Dermis lymphatic vessel endothelial cell (primary cell): ENCODE results near the gene PCDH20. TPM values are rescaled to one million over a fixed set of nuclear protein-coding genes. Genes with fewer than 3 reads are reported as not detected.

Source experiments
- total RNA-seq: library from RNA; depleted of rRNA; stranded (reverse); fragments of >200 nt; gene quantifications from 2 replicates; pipeline ENCODE4 v1.2.1, GENCODE V29; 2014

Gene PCDH20
- total RNA-seq: not detected in 2 replicates

GRCh38 chr13:61415749-61416148, at the start of gene PCDH20:
PCDH20 (minus strand) TSS chr13:61415849; CDS start chr13:61415158, 691 bp downstream.

